GM12874 (cell line): ENCODE results near the gene BCAS3.

Experiments used
- CTCF ChIP-seq: IDR thresholded peaks from 2 replicates; pipeline ENCODE4 v1.5.1; 2011; ENCODE audit warnings: low read depth, mild to moderate bottlenecking, control low read depth, low read length, moderate library complexity; ENCODE audit not compliant: insufficient read depth

BCAS3 gene

GRCh38 chr17:61157246-61157886, 479.7 kb downstream of the BCAS3 start:
- TF ChIP-seq CTCF: no peak

DNA sequence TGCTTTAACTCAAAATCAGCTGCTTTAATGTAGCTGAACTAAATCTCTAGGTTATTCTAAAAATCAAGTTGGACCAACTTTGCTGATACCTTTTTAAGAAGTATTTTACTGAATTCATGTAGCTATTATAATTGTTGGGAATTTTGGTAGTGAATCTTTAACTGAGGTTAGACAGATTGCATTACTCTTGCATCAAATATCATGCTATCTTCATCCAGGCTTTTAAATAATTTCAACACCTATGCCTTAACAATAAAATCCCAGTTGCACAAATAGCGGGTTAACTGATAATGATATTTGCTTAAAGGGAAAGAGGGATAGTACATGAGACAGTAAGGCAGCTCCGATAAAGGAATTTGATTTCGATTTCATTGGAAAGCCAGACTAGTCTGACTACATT, 480.7 kb downstream of the BCAS3 start:
- TF ChIP-seq CTCF: no peak

- TF ChIP-seq CTCF: no peak
These were observed 481.7 kb downstream of the BCAS3 start for GRCh38 chr17:61159221-61159814.

- no peak for TF ChIP-seq CTCF
These were observed 482.6 kb downstream of the BCAS3 start for GRCh38 chr17:61160204-61160603.

GRCh38 chr17:61160789-61161445, 483.3 kb downstream of the BCAS3 start:
- no peak for TF ChIP-seq CTCF

GRCh38 chr17:61161615-61162134, 484.0 kb downstream of the BCAS3 start:
- no peak for TF ChIP-seq CTCF

DNA sequence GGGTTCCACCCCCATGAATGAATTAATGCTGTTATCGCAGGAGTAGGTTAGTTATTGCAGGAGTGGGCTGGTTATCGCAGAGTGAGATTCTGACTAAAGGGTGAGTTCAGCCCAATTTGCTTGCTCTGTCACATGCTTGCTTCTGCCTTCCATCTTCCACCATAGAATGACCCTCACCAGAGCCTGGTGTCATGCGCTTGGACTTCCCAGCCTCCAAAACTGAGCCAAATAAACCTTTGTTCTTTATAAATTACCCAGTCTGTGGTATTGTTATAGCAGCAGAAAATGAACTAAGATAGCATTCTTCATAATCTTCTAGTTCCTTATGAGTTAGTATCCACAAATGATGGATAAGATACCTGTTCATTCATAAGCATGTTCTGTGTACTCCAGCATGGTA, 486.9 kb downstream of the BCAS3 start:
- no peak for TF ChIP-seq CTCF
